ENCODE data around the gene WASHC3. TPM values are rescaled to one million over a fixed set of nuclear protein-coding genes. Genes with fewer than 3 reads are reported as not detected.

Gene WASHC3
- total and polyA plus RNA-seq, 2 experiments from 2014 or later, result 6.6 to 24.6 TPM

- Histone ChIP-seq H3K4me3 (no peak overlapping the region), H2AFZ (no peak overlapping the region), H4K20me1 (replicated peaks; ENCODE audit: insufficient read depth) (no peaks in the 10 kb centered on the region), H3F3A (replicated peaks; ENCODE audit: low read depth) (no peaks in the 10 kb centered on the region), H3K4me1 (ENCODE audit: insufficient read depth) (peaks cover 5% of the 10 kb centered on the region; the same call in 1 of the 2 replicates), H3K9me2 (ENCODE audit: insufficient read depth) (0 out of 2 replicates have a peak, but pooled peaks cover 7% of the 10 kb centered on the region), H3K36me3 (ENCODE audit: insufficient read depth) (no peaks in the 10 kb centered on the region), H3K79me2 (replicated peaks; ENCODE audit: insufficient read depth) (no peaks in the 10 kb centered on the region), H3K4me2 (no peak overlapping the region), H3K27me3 (ENCODE audit: insufficient read depth) (no peaks in the 10 kb centered on the region), H3K27ac (ENCODE audit: low read depth) (no peak overlapping the region)
- Mint-ChIP-seq H3K36me3 (ENCODE audit: low read depth) (no peaks in the 10 kb centered on the region), H3K27ac (no peak overlapping the region), H3K27me3 (ENCODE audit: insufficient read depth, low read depth, poor library complexity) (no peaks in the 10 kb centered on the region), H3K4me1 (no peaks in the 10 kb centered on the region), H3K9me3 (no peaks in the 10 kb centered on the region), H3K4me3 (no peak overlapping the region)
- TF ChIP-seq STAT1 (IDR thresholded peaks at IDR 0.05; ENCODE audit: unreplicated experiment) (no peak), ZNF331 (CRISPR knock-in tag; IDR thresholded peaks at IDR 0.05; ENCODE audit: low read depth) (no peak), EZH2phosphoT487 (IDR thresholded peaks at IDR 0.05; ENCODE audit: unreplicated experiment) (no peak), CTCF (conservative IDR thresholded peaks at IDR 0.05; ENCODE audit: low read depth in 2 of 2) (no peak), POLR2AphosphoS5 (IDR thresholded peaks at IDR 0.05; ENCODE audit: low read depth) (no peak), ETS1 (IDR thresholded peaks at IDR 0.05) (no peak), NANOG (IDR thresholded peaks at IDR 0.05; ENCODE audit: borderline replicate concordance) (no peak), ZNF462 (CRISPR knock-in tag; IDR thresholded peaks at IDR 0.05) (no peak), ZNF114 (CRISPR knock-in tag; IDR thresholded peaks at IDR 0.05) (no peak), CREB1 (CRISPR knock-in tag; IDR thresholded peaks at IDR 0.05; ENCODE audit: low read depth) (no peak), REST (IDR thresholded peaks at IDR 0.05; ENCODE audit: unreplicated experiment) (no peak), JUNB (IDR thresholded peaks at IDR 0.05; ENCODE audit: unreplicated experiment) (no peak), EZH2 (IDR thresholded peaks at IDR 0.05; ENCODE audit: low read depth, unreplicated experiment) (no peak)
- DNase-seq (ENCODE audit: low spot score) (no peak), ATAC-seq (no peak)
Observed at GRCh38 chr12:102059343-102059742, 2.4 kb downstream of the WASHC3 start.
